Parathyroid adenoma (tissue), 2 donors: ENCODE measurements around the gene TUFT1.

Experiments
- H2AFZ ChIP-seq: fragments of 300-600 bp; sonication (generic); one replicate; pipeline ENCODE4 v1.7.0; 2017; ENCODE audit warnings: antibody characterized with exemption, mild to moderate bottlenecking
- H3K27ac ChIP-seq: fragments of 300-600 bp; sonication (generic); one replicate; pipeline ENCODE4 v1.7.0; 2017
- H3K27me3 ChIP-seq: fragments of 300-600 bp; sonication (generic); one replicate; pipeline ENCODE4 v1.7.0; 2017; ENCODE audit warnings: low read length; ENCODE audit not compliant: control insufficient read depth, insufficient read depth
- H3K36me3 ChIP-seq: fragments of 300-600 bp; sonication (generic); one replicate; pipeline ENCODE4 v1.7.0; 2017; ENCODE audit warnings: low read length; ENCODE audit not compliant: control insufficient read depth, insufficient read depth
- H3K4me1 ChIP-seq: fragments of 300-600 bp; sonication (generic); one replicate; pipeline ENCODE4 v1.7.0; 2017; ENCODE audit warnings: control low read depth
- H3K4me2 ChIP-seq: fragments of 300-600 bp; sonication (generic); one replicate; pipeline ENCODE4 v1.7.0; 2017; ENCODE audit warnings: low read length
- H3K4me3 ChIP-seq: fragments of 300-600 bp; sonication (generic); one replicate; pipeline ENCODE4 v1.7.0; 2017; ENCODE audit warnings: low read depth, low read length
- H3K79me2 ChIP-seq: fragments of 300-600 bp; sonication (generic); one replicate; pipeline ENCODE4 v1.7.0; 2017; ENCODE audit warnings: control low read depth
- H3K9ac ChIP-seq: fragments of 300-600 bp; sonication (generic); one replicate; pipeline ENCODE4 v1.7.0; 2017; ENCODE audit warnings: mild to moderate bottlenecking
- H3K9me3 ChIP-seq: fragments of 300-600 bp; sonication (generic); one replicate; pipeline ENCODE4 v1.7.0; 2017; ENCODE audit warnings: low read length; ENCODE audit not compliant: control insufficient read depth
- TF ChIP-seq, protein P1 (sequence below): fragments of 300-600 bp; sonication (generic); IDR thresholded peaks from one replicate; pipeline ENCODE4 v1.7.0; 2017; ENCODE audit warnings: antibody characterized with exemption, mild to moderate bottlenecking
- donor health status: primary hyperparathyroidism.

Gene TUFT1

DNA sequence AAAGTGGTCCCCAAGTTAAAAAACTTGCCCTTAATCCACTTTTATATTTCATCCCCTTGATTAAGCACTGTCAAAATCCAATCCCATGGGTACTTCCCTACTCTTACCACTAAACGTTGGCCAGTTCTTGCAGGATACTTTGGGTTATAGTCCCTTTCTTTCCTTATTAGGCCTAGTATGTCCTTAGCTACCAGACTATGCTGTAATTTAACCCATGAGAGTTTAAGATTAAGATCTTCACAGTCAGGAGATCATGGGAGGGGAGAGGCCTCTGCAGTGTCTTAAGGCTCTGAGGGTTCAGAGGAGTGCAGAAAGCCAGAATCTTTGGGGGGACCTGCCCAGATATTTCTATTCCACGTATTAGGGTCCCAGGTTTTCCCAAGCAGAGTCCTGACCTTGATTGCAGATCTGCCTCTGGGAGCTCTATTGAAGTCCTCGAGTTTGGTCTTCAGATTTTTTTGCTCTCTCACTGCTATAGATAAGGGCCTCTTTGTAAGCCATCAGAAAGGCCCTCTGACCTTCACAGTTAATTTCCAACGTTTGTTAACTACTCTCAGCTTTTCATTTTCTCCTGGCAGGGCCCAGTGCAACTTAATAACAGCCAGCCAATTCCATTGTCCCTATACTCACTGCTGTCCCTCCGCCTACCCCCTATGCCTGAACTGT is 37.9 kb upstream of the TUFT1 start:
- Histone ChIP-seq H3K27ac (peak overlapping the region; percentile 90), H3K79me2 (no peaks in the 10 kb centered on the region), H3K4me1 (peaks cover 16% of the 10 kb centered on the region), H3K4me2 (peak overlapping the region; percentile 38), H3K9me3 (no peaks in the 10 kb centered on the region), H3K27me3 (no peaks in the 10 kb centered on the region), H3K9ac (no peak overlapping the region), H3K36me3 (no peaks in the 10 kb centered on the region), H3K4me3 (no peak overlapping the region), H2AFZ (peak overlapping the region; percentile 78)
- TF ChIP-seq, protein P1, sequence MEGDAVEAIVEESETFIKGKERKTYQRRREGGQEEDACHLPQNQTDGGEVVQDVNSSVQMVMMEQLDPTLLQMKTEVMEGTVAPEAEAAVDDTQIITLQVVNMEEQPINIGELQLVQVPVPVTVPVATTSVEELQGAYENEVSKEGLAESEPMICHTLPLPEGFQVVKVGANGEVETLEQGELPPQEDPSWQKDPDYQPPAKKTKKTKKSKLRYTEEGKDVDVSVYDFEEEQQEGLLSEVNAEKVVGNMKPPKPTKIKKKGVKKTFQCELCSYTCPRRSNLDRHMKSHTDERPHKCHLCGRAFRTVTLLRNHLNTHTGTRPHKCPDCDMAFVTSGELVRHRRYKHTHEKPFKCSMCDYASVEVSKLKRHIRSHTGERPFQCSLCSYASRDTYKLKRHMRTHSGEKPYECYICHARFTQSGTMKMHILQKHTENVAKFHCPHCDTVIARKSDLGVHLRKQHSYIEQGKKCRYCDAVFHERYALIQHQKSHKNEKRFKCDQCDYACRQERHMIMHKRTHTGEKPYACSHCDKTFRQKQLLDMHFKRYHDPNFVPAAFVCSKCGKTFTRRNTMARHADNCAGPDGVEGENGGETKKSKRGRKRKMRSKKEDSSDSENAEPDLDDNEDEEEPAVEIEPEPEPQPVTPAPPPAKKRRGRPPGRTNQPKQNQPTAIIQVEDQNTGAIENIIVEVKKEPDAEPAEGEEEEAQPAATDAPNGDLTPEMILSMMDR: no peak

DNA sequence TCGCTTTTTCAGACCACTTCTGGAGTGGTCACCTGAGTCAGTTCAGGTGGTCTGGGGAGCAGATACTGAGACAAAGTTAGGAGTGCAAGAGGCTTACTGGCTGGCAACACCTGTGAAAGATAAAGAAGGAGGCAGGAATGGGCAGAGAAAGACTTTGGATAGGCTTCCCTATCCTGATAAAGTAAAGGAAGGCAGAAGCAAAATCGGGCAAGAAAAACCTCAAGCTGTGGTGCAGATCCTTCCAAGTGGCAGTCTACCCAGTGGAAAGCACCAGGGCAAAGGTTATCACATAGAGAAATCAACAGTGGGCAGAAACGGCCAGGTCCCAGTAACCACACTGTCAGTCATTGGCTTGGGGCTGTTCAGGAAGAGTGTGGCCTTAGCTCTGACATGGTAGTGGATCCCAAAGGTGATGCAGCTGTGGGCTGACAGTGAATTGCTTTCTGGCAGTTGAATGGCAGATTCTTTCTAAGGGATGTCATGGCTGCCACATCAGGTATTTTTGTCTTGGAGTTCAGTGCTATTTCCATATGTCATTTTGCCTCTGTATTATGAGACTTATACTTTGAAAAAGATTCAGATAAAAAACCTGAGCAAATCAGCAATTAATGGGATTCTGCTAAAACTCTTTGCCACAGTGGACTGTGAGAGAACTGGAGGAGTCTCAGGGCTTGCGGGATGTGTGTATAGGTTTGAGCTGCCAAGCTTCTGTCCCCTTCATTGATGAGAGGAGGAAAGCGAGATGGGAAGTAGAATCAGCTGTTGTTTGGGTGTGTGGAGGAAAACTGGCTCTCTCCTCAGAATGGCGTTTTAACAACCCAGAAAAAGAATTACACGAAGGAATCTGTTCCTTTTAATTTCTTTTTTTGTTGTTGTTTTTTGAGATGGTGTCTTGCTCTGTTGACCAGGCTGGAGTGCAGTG is 37.0 kb upstream of the TUFT1 start:
- H2AFZ ChIP-seq: peak overlapping the region; percentile 78
- H3K4me2 ChIP-seq: peak overlapping the region; percentile 38
- peaks cover 16% of the 10 kb centered on the region for H3K4me1 ChIP-seq
- H3K4me3 ChIP-seq: no peak overlapping the region
- TF ChIP-seq, protein P1: no peak
- H3K9ac ChIP-seq: no peak overlapping the region
- H3K27me3 ChIP-seq: no peaks in the 10 kb centered on the region
- no peaks in the 10 kb centered on the region for H3K9me3 ChIP-seq
- H3K79me2 ChIP-seq: no peaks in the 10 kb centered on the region
- no peaks in the 10 kb centered on the region for H3K36me3 ChIP-seq
- peak overlapping the region; percentile 90 for H3K27ac ChIP-seq

- no peak overlapping the region for H3K27ac ChIP-seq
- H3K4me3 ChIP-seq: no peak overlapping the region
- TF ChIP-seq, protein P1: no peak
- no peak overlapping the region for H2AFZ ChIP-seq
- no peaks in the 10 kb centered on the region for H3K27me3 ChIP-seq
- H3K9me3 ChIP-seq: no peaks in the 10 kb centered on the region
- no peaks in the 10 kb centered on the region for H3K79me2 ChIP-seq
- no peak overlapping the region for H3K9ac ChIP-seq
- peaks cover 16% of the 10 kb centered on the region for H3K4me1 ChIP-seq
- no peak overlapping the region for H3K4me2 ChIP-seq
- no peaks in the 10 kb centered on the region for H3K36me3 ChIP-seq
These were observed 35.9 kb upstream of the TUFT1 start for GRCh38 chr1:151504252-151504651.

DNA sequence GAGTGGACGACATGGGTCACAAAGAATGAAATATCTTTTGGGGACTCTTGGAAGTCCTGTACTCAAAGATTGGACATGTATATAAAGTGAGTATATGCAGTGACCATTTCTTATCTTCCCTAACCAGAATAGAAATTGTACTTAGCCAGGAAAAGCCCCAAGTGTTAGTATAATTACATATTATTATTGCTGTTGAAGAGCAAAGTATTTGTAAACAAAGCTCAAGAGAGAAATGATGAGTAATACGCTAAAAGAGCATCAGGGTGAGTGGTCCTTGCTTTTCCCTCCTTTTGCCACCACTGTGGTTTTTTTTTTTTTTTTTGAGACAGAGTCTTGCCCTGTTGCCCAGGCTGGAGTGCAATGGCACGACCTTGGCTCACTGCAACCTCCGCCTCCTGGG is 35.4 kb upstream of the TUFT1 start:
- H3K4me1 ChIP-seq: peaks cover 16% of the 10 kb centered on the region
- no peaks in the 10 kb centered on the region for H3K9me3 ChIP-seq
- no peaks in the 10 kb centered on the region for H3K36me3 ChIP-seq
- H2AFZ ChIP-seq: no peak overlapping the region
- no peak overlapping the region for H3K9ac ChIP-seq
- TF ChIP-seq, protein P1: no peak
- no peak overlapping the region for H3K27ac ChIP-seq
- no peaks in the 10 kb centered on the region for H3K27me3 ChIP-seq
- H3K4me3 ChIP-seq: no peak overlapping the region
- H3K4me2 ChIP-seq: no peak overlapping the region
- no peaks in the 10 kb centered on the region for H3K79me2 ChIP-seq
